HG02943 (cell line): Measurements from ENCODE around the gene RRP15.

Experiments
- ATAC-seq: cut with Tn5 transposase; IDR thresholded peaks from one replicate; pipeline ENCODE4 v1.9.1; 2021; ENCODE audit warnings: mild to moderate bottlenecking, low read depth, moderate library complexity; ENCODE audit not compliant: unreplicated experiment

The RRP15 gene

DNA sequence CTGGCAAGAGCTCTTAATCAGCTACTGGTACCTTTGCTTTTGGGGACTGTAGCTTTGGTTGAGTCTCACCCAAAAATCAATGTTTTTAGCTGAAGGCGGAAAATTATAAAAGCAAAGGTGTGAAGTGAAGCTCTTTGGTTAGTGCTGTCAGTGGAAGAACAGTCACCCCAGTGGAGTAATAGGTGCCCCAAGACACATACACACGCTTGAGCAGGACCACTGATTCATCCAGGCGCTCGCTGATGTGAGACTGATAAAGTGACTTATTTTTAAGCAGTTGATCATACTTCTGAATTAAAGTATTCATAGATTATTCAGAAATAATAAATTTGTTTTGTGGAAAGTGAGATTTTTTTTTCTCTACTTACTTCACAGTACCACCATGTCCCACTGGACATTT is 97.2 kb downstream of the RRP15 start:
- no peak for ATAC-seq

DNA sequence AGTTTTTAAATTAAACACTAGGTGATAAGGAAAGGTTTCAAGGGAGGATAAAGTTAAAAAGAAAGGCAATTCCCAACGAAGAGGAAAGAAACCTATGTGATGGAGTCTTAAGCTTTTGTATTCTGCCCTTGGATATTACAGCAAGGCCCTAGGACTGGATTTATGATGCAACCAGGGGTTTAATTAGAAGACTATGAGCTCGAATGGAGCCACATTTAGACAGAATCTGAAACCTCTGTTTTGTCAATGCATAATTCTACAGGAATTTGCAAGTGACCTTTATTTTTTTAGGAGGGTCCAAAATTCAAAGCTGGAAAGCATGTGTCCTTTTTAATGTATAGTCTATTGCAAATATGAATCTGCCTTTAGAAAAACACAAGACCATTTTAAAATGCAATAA is 98.0 kb downstream of the RRP15 start:
- no peak for ATAC-seq

DNA sequence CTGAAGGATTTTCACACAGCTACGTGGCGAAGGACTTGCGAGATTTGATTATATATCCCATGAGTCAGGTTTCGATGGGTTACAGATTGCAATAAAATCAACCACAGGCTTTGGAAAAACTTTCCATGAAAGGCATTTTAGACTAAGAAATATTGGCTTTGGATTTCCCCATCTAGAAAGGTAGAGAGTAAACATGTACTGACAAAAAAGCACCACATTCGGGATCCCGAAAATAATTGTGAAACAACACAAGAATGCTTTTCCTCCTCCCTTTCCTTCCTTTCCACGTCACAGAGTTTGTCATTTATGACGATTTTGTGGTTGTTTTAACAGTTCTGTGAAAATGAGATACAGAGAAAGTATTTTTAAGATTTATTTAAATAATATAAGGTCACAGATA is 98.6 kb downstream of the RRP15 start:
- no peak for ATAC-seq

DNA sequence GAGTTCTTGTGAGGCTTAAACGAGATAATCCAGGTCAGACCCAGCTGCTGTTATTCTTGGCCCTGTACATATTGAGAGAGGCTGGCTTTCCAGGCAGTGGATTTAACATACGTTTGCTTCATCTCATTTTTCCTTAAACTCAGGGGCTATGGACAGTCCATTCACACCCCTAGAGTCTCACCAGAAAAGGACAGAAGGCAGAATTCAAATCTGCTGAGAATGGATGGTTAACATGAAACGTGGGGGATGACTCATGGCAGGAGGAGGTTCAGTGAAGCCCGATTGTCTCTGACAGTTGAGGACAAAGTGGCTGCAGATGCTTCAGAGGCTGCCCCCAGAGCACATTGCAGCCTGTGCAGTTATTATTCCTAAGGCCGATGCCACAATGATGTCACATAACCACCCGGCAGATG is 99.5 kb downstream of the RRP15 start:
- ATAC-seq: no peak
